A673 (cell line): ENCODE measurements around the gene RXRA. TPM values are rescaled to one million over a fixed set of nuclear protein-coding genes. Genes with fewer than 3 reads are reported as not detected.

ENCODE experiments used
- BruUV-seq: library from RNA; stranded (reverse); fragments of 400-500 nt; replicated peaks from 2 replicates; lab custom pipeline; 2021; lab: Mats Ljungman, UMichigan
- CTCF ChIA-PET: fragments of 300-600 bp; sonication (Branson Sonifier 250); formaldehyde crosslinking; loops from one replicate; lab custom pipeline; 2022; ENCODE audit warnings: antibody characterized with exemption; lab: Charles Lee
- POLR2A ChIA-PET: fragments of 300-600 bp; sonication (Branson Sonifier 250); formaldehyde crosslinking; loops from one replicate; lab custom pipeline; 2022; ENCODE audit warnings: antibody characterized with exemption; ENCODE audit not compliant: low non-redundant PET; lab: Charles Lee
- DNase-seq: peaks from one replicate; pipeline ENCODE4 v3.0.0-alpha.2; 2015; ENCODE audit warnings: low spot score
- H3K27ac ChIP-seq: fragments of 200-600 bp; sonication (generic); 2 replicates; pipeline ENCODE4 v1.5.1; 2016; ENCODE audit warnings: mixed run types, low read depth, mild to moderate bottlenecking, mixed read lengths, antibody characterized with exemption, low read length; ENCODE audit not compliant: poor library complexity, severe bottlenecking
- H3K27me3 ChIP-seq: fragments of 200-600 bp; sonication (generic); replicated peaks from 2 replicates; pipeline ENCODE4 v1.6.1; 2017; ENCODE audit warnings: mixed run types, low read depth, mild to moderate bottlenecking, mixed read lengths, antibody characterized with exemption, low read length; ENCODE audit not compliant: insufficient read depth, poor library complexity
- H3K36me3 ChIP-seq: fragments of 200-600 bp; sonication (generic); 2 replicates; pipeline ENCODE4 v1.6.1; 2016; ENCODE audit warnings: mixed run types, mild to moderate bottlenecking, mixed read lengths, antibody characterized with exemption, low read length; ENCODE audit not compliant: insufficient read depth, poor library complexity, severe bottlenecking
- H3K4me1 ChIP-seq: fragments of 200-600 bp; sonication (generic); 2 replicates; pipeline ENCODE4 v1.6.1; 2017; ENCODE audit warnings: mixed run types, mild to moderate bottlenecking, mixed read lengths, antibody characterized with exemption, low read length; ENCODE audit not compliant: insufficient read depth, poor library complexity, severe bottlenecking
- H3K4me3 ChIP-seq: fragments of 200-600 bp; sonication (generic); 2 replicates; pipeline ENCODE4 v1.5.1; 2016; ENCODE audit warnings: low read depth, mixed run types, mild to moderate bottlenecking, mixed read lengths, low read length; ENCODE audit not compliant: poor library complexity, severe bottlenecking
- H3K9me3 ChIP-seq: fragments of 200-600 bp; sonication (generic); 2 replicates; pipeline ENCODE4 v1.6.1; 2016; ENCODE audit warnings: mixed run types, low read depth, mild to moderate bottlenecking, mixed read lengths, antibody characterized with exemption, low read length; ENCODE audit not compliant: poor library complexity, severe bottlenecking
- EZH2 ChIP-seq: fragments of 200-600 bp; sonication (generic); IDR thresholded peaks from 2 replicates; pipeline ENCODE4 v1.6.1; 2017; ENCODE audit warnings: borderline replicate concordance, low read depth, mild to moderate bottlenecking, mixed read lengths, antibody characterized with exemption, low read length; ENCODE audit not compliant: poor library complexity, severe bottlenecking
- intact Hi-C: fragments of 100-400 bp; cut with micrococcal nuclease; formaldehyde crosslinking; loops from one replicate; pipeline ENCODE4 v1.10.0; 2022; ENCODE audit not compliant: unreplicated experiment
- total RNA-seq: library from RNA; stranded (reverse); gene quantifications from 2 replicates; pipeline ENCODE4 v1.2.3, GENCODE V29; 2021
- TF ChIP-seq, protein P1 (sequence below): fragments of 300-800, 200-600 bp; sonication (generic); conservative IDR thresholded peaks from 2 replicates; pipeline ENCODE4 v1.5.1; 2017; ENCODE audit warnings: low read depth, mild to moderate bottlenecking, antibody characterized with exemption, low read length, moderate library complexity, mixed read lengths

The RXRA gene
- total RNA-seq, 1 experiment from 2014 or later, result 54.1 TPM

DNA sequence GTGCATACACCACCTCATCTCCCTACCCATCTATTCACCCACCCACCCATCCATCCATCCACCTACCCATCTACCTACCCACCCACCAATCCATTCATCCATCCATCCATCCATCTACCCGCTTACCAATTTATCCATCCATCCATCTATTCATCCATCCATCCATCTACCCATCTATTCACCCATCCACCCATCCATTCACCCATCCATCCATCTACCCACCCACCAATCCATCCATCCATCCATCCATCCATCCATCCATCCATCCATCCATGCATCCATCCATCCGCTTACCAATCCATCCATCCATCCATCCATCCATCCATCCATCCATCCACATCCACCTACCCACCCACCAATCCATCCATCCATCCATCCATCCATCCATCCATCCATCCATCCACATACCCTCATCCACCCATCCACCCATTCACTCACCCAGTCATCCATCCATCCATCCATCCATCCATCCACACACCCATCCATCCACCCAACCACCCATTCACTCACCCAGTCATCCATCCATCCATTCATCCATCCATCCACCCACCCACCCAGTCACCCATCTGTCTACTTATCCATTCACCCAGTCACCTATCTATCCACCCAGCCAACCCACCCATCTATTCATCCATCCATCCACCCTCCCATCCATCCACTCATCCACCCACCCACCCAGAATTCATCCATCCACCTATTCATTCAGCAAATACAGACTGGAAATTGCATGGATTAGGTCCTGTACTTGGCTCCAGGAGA lies 125.6 kb downstream of the RXRA start:
- Histone ChIP-seq H3K4me1 (peaks cover 22% of the 10 kb centered on the region), H3K4me3 (no peak overlapping the region), H3K27ac (no peak overlapping the region), H3K9me3 (peaks cover 5% of the 10 kb centered on the region), H3K36me3 (no peaks in the 10 kb centered on the region), H3K27me3 (no peaks in the 10 kb centered on the region)
- ChIA-PET POLR2A (no interaction called here), CTCF (no interaction called here)
- intact Hi-C loops, result no loop called here
- TF ChIP-seq, protein P1, sequence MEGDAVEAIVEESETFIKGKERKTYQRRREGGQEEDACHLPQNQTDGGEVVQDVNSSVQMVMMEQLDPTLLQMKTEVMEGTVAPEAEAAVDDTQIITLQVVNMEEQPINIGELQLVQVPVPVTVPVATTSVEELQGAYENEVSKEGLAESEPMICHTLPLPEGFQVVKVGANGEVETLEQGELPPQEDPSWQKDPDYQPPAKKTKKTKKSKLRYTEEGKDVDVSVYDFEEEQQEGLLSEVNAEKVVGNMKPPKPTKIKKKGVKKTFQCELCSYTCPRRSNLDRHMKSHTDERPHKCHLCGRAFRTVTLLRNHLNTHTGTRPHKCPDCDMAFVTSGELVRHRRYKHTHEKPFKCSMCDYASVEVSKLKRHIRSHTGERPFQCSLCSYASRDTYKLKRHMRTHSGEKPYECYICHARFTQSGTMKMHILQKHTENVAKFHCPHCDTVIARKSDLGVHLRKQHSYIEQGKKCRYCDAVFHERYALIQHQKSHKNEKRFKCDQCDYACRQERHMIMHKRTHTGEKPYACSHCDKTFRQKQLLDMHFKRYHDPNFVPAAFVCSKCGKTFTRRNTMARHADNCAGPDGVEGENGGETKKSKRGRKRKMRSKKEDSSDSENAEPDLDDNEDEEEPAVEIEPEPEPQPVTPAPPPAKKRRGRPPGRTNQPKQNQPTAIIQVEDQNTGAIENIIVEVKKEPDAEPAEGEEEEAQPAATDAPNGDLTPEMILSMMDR, result no peak
- no peak for TF ChIP-seq EZH2
- no peak for DNase-seq
- BruUV-seq, result no TSS peak

DNA sequence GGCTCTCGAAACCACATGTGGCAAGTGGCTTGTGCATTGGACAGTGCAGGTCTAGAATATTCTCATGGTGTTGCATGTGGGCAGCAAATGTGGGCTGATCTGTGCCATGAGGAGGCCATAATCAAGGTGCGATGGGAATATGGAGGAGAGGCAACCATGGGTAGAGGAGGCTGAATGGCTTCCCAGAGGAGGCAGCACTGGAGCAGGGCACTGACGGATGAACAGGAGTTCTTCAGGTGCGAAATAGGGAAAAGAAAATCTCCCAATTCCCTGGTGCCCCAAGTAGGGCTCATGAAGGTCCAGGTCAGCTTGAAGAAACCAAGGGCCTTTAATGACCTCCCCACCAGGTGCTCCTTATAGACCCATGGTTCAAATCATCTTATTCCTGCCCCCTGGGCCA lies 126.5 kb downstream of the RXRA start:
- intact Hi-C loops, result no loop called here
- CTCF ChIA-PET, result no interaction called here

DNA sequence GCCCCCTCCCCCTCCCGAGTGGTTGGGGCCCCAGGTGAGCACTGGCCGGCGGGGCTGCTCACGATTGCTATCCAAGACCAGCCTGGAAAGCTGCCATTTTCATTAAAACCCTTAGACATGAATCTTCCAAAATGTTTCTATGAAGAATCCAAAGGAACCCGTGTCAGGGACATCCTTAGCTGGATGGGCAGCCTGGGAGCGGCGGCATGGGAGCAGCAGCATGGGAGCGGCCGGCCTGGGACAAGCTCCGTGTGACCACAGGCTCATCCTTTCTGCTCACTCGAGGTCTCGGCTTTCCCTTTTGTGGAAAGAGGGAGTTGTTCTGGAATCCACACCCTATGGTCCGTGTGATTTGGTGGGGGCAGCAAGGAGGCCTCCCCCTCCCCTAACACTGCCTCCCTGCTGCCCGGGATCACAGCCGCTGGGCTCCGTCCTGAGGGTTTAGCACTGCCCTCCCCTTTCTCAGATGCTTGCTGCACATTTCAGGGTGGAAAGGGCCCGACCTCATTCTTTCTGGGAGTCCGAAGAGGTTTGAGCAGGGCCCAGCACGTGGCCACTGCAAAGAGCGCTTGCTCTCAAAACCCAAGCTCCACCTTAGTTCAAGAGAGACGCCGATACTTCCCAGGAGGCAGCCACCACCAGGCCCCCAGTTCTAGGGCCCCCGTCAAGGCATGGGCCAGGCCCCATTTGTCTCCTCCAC lies 127.7 kb downstream of the RXRA start:
- intact Hi-C loops, result no loop called here

More for the DNA sequence above, 126.5 kb downstream of the RXRA start:
- H3K9me3 ChIP-seq, result peaks cover 5% of the 10 kb centered on the region
- H3K4me3 ChIP-seq, result no peak overlapping the region
- H3K27ac ChIP-seq, result no peak overlapping the region
- no peak for TF ChIP-seq EZH2
- TF ChIP-seq, protein P1, result no peak
- DNase-seq, result no peak
- POLR2A ChIA-PET, result no interaction called here
- H3K4me1 ChIP-seq, result peaks cover 28% of the 10 kb centered on the region
- H3K36me3 ChIP-seq, result no peaks in the 10 kb centered on the region
- no TSS peak for BruUV-seq
- no peaks in the 10 kb centered on the region for H3K27me3 ChIP-seq

More for the DNA sequence above, 127.7 kb downstream of the RXRA start:
- Histone ChIP-seq H3K4me3 (no peak overlapping the region), H3K4me1 (peaks cover 28% of the 10 kb centered on the region), H3K36me3 (no peaks in the 10 kb centered on the region), H3K27me3 (no peaks in the 10 kb centered on the region), H3K27ac (no peak overlapping the region), H3K9me3 (no peaks in the 10 kb centered on the region)
- BruUV-seq, result no TSS peak
- CTCF ChIA-PET, result interaction anchor here (0.6 to 0.8 kb wide), 2 partner anchors 11 to 358 kb away, joined by 3 read pairs; no protein-coding TSS in a partner anchor
- POLR2A ChIA-PET, result no interaction called here
- DNase-seq, result no peak
- TF ChIP-seq, protein P1, result no peak
- TF ChIP-seq EZH2, result no peak
